AG04450 (cell line): ENCODE data around the gene TNFRSF14. TPM values are rescaled to one million over a fixed set of nuclear protein-coding genes. Genes with fewer than 3 reads are reported as not detected.

ENCODE experiments used
- CTCF ChIA-PET: fragments of 300-600, 350-600 bp; formaldehyde crosslinking; extraction: SDS; loops from one replicate; lab custom pipeline; 2022; ENCODE audit warnings: antibody characterized with exemption, inconsistent platforms; lab: Charles Lee
- POLR2A ChIA-PET: fragments of 350-600 bp; formaldehyde crosslinking; extraction: SDS; loops from one replicate; lab custom pipeline; 2021; ENCODE audit warnings: antibody characterized with exemption, inconsistent platforms; lab: Yijun Ruan, JAX
- DNase-seq: peaks from one replicate; pipeline ENCODE4 v3.0.0-alpha.2; 2011; ENCODE audit warnings: low read depth, low spot score
- H3K27ac ChIP-seq: one replicate; pipeline ENCODE4 v1.5.1; 2012; ENCODE audit warnings: low read depth, low read length, control low read depth
- H3K27me3 ChIP-seq: one replicate; pipeline ENCODE4 v1.6.0; 2012; ENCODE audit warnings: low read length; ENCODE audit not compliant: control insufficient read depth, insufficient read depth
- H3K4me3 ChIP-seq: 2 replicates; pipeline ENCODE4 v1.5.1; 2011; ENCODE audit warnings: mild to moderate bottlenecking, low read depth, low read length, control low read depth
- H3K9me3 ChIP-seq: 2 replicates; pipeline ENCODE4 v1.5.1; 2012; ENCODE audit warnings: low read length; ENCODE audit not compliant: control insufficient read depth, insufficient read depth
- CTCF ChIP-seq: IDR thresholded peaks from 2 replicates; pipeline ENCODE4 v1.5.1; 2011; ENCODE audit warnings: low read depth, low read length, control low read depth, inconsistent platforms
- polyA plus RNA-seq: library from polyadenylated mRNA; depleted of rRNA; stranded (reverse); fragments of >200 nt; gene quantifications from 2 replicates; pipeline ENCODE4 v1.2.3, GENCODE V29; 2011

Gene TNFRSF14
- polyA plus RNA-seq, 1 experiment, result 5.4 TPM

GRCh38 chr1:2609319-2610035, 53.3 kb downstream of the TNFRSF14 start:
- CTCF ChIA-PET, result no interaction called here
- H3K4me3 ChIP-seq, result no peak overlapping the region
- POLR2A ChIA-PET, result no interaction called here
- peaks cover 6% of the 10 kb centered on the region; the same call in 1 of the 2 replicates for H3K9me3 ChIP-seq
- no peak for TF ChIP-seq CTCF
- H3K27me3 ChIP-seq, result peaks cover 20% of the 10 kb centered on the region
- no peak overlapping the region for H3K27ac ChIP-seq
- DNase-seq, result no peak

GRCh38 chr1:2610036-2610959, 54.1 kb downstream of the TNFRSF14 start:
- no peak for DNase-seq
- H3K4me3 ChIP-seq, result no peak overlapping the region
- ChIA-PET POLR2A (no interaction called here), CTCF (no interaction called here)
- no peak for TF ChIP-seq CTCF
- H3K9me3 ChIP-seq, result peaks cover 6% of the 10 kb centered on the region; the same call in 1 of the 2 replicates
- H3K27ac ChIP-seq, result no peak overlapping the region
- peaks cover 20% of the 10 kb centered on the region for H3K27me3 ChIP-seq

DNA sequence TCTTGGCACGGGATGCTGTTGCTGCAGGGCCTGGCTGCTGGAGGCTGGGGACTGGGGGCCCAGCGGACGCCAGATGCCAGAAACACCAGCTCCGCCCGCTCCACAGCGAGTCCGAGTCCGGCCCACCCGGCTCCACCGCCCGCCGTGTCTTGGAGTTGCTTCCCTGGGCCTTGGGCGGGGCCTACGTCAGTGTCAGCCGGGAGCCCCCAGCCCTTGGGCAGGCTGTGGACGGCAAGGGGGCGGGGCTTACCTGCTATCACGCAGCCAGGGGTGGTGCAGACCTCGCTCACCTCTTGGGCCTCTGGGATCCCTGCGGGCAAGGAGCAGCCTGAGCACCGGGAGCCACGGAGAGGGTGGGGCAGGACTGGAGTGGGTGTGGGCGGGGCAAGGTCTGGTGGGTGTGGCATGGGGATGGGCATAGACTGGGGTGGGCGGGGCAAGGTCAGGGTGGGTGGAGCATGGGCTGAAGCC, 54.9 kb downstream of the TNFRSF14 start:
- H3K4me3 ChIP-seq, result no peak overlapping the region
- CTCF ChIA-PET, result no interaction called here

GRCh38 chr1:2611621-2612437, 55.7 kb downstream of the TNFRSF14 start:
- TF ChIP-seq CTCF, result no peak
- no peak for DNase-seq
- ChIA-PET POLR2A (no interaction called here), CTCF (no interaction called here)
- Histone ChIP-seq H3K9me3 (peaks cover 6% of the 10 kb centered on the region; the same call in 1 of the 2 replicates), H3K4me3 (no peak overlapping the region), H3K27me3 (peaks cover 22% of the 10 kb centered on the region), H3K27ac (no peak overlapping the region)

More for the DNA sequence above, 54.9 kb downstream of the TNFRSF14 start:
- Histone ChIP-seq H3K9me3 (peaks cover 6% of the 10 kb centered on the region; the same call in 1 of the 2 replicates), H3K27ac (no peak overlapping the region), H3K27me3 (peaks cover 22% of the 10 kb centered on the region)
- no peak for TF ChIP-seq CTCF
- POLR2A ChIA-PET, result no interaction called here
- no peak for DNase-seq
